CD4-positive, alpha-beta T cell (primary cell): ENCODE measurements around the gene GAS7. TPM values are rescaled to one million over a fixed set of nuclear protein-coding genes. Genes with fewer than 3 reads are reported as not detected.
A peak's percentile ranks its signal among the peaks of the same experiment; 100 is the strongest.

Experiments used
- ATAC-seq: fragments of 200-7000 bp; cut with Tn5 transposase; one replicate; pipeline ENCODE4 v1.10.0; 2022; ENCODE audit warnings: mild to moderate bottlenecking; ENCODE audit not compliant: poor library complexity
- CTCF ChIA-PET: fragments of 350-600 bp; sonication (Branson Sonifier 250); formaldehyde crosslinking; loops from one replicate; lab custom pipeline; 2021; ENCODE audit warnings: antibody characterized with exemption, inconsistent platforms; lab: Charles Lee
- POLR2A ChIA-PET: fragments of 350-600 bp; sonication (Branson Sonifier 250); formaldehyde crosslinking; loops from one replicate; lab custom pipeline; 2021; ENCODE audit warnings: antibody characterized with exemption, inconsistent platforms; lab: Charles Lee
- DNase-seq, 14 experiments: peaks; one replicate each; pipeline ENCODE4 v3.0.0-alpha.2; 2013 to 2020; ENCODE audit warnings: mixed read lengths in 2 of 14
- H3K27ac ChIP-seq, 2 donors: one replicate each; pipeline versions ENCODE4 v1.5.1 to v1.7.0; 2013; ENCODE audit warnings: low read length in 2 of 2, low read depth in 1 of 2, mild to moderate bottlenecking in 1 of 2
- H3K27me3 ChIP-seq, 2 experiments: 1 replicate in 1 of 2; 2 replicates in 1 of 2; pipeline versions ENCODE4 v1.6.1 to v1.7.0; 2013; ENCODE audit warnings: low read length in 2 of 2, control low read depth in 1 of 2, mild to moderate bottlenecking in 1 of 2, moderate library complexity in 1 of 2; ENCODE audit not compliant: insufficient read depth in 2 of 2, control insufficient read depth in 1 of 2
- H3K36me3 ChIP-seq: one replicate; pipeline ENCODE4 v1.6.1; 2013; ENCODE audit warnings: low read length, control low read depth; ENCODE audit not compliant: insufficient read depth
- H3K4me1 ChIP-seq: one replicate; pipeline ENCODE4 v1.6.1; 2013; ENCODE audit warnings: low read length, control low read depth; ENCODE audit not compliant: insufficient read depth
- H3K4me3 ChIP-seq: one replicate; pipeline ENCODE4 v1.5.1; 2013; ENCODE audit warnings: mild to moderate bottlenecking, low read length, moderate library complexity
- H3K9me3 ChIP-seq, 2 experiments: 1 replicate in 1 of 2; 2 replicates in 1 of 2; pipeline versions ENCODE4 v1.6.1 to v1.7.0; 2013; ENCODE audit warnings: low read length in 2 of 2, mild to moderate bottlenecking in 2 of 2, control low read depth in 1 of 2, moderate library complexity in 1 of 2; ENCODE audit not compliant: control insufficient read depth in 1 of 2, insufficient read depth in 1 of 2
- H3K27ac Mint-ChIP-seq: one replicate; pipeline ENCODE4 v1.8.0; 2020; ENCODE audit warnings: mixed read lengths
- H3K27me3 Mint-ChIP-seq: one replicate; pipeline ENCODE4 v1.8.0; 2021; ENCODE audit warnings: mixed read lengths
- H3K36me3 Mint-ChIP-seq: one replicate; pipeline ENCODE4 v1.8.0; 2021; ENCODE audit warnings: low read depth, mixed read lengths
- H3K4me1 Mint-ChIP-seq: one replicate; pipeline ENCODE4 v1.8.0; 2021; ENCODE audit warnings: low read depth, mixed read lengths
- H3K4me3 Mint-ChIP-seq: one replicate; pipeline ENCODE4 v1.8.0; 2020; ENCODE audit warnings: mild to moderate bottlenecking, mixed read lengths
- H3K9me3 Mint-ChIP-seq: one replicate; pipeline ENCODE4 v1.8.0; 2020; ENCODE audit warnings: mixed read lengths
- CTCF ChIP-seq: fragments of 200-600 bp; IDR thresholded peaks from one replicate; pipeline ENCODE4 v1.8.0; 2022; ENCODE audit warnings: antibody characterized with exemption, mild to moderate bottlenecking
- intact Hi-C, 2 experiments: fragments of 100-400 bp; cut with DNase I in 1 of 2; cut with micrococcal nuclease in 1 of 2; formaldehyde crosslinking; loops; one replicate each; pipeline versions ENCODE4 v1.15.1 to v1.9.0; 2023 to 2025; cut with DNase I, micrococcal nuclease
- total RNA-seq, 174 experiments: library from RNA in 2 of 174; stranded (reverse) in 2 of 174; gene quantifications; one replicate each; pipeline ENCODE4 v1.2.3 and lab custom pipeline; 2021 to 2026

Gene GAS7
- total RNA-seq, 2 experiments from 2014 or later = 1.8 to 3.4 TPM

- peaks cover 4 to 5% of the 10 kb centered on the region in 2 experiments for H3K27me3 ChIP-seq
- CTCF ChIA-PET = no interaction called here
- no peak for TF ChIP-seq CTCF
- Mint-ChIP-seq H3K4me1 (peaks cover 10% of the 10 kb centered on the region), H3K36me3 (no peaks in the 10 kb centered on the region), H3K27me3 (peaks cover 42% of the 10 kb centered on the region), H3K4me3 (peak overlapping the region; percentile 43), H3K27ac (no peak overlapping the region), H3K9me3 (peaks cover 7% of the 10 kb centered on the region)
- H3K27ac ChIP-seq = no peak overlapping the region
- H3K4me3 ChIP-seq = no peak overlapping the region
- no peak for ATAC-seq
- no peaks in the 10 kb centered on the region for H3K36me3 ChIP-seq
- peaks cover 6% of the 10 kb centered on the region for H3K4me1 ChIP-seq
- POLR2A ChIA-PET = no interaction called here
- DNase-seq = no peak
- intact Hi-C loops = no loop called here
- peaks cover 4% of the 10 kb centered on the region in 2 experiments for H3K9me3 ChIP-seq
Observed at GRCh38 chr17:10200016-10200415, 1.6 kb upstream of the GAS7 start.

- Mint-ChIP-seq H3K4me1 (peaks cover 10% of the 10 kb centered on the region), H3K9me3 (peaks cover 11% of the 10 kb centered on the region), H3K27ac (no peak overlapping the region), H3K36me3 (no peaks in the 10 kb centered on the region), H3K27me3 (peaks cover 37% of the 10 kb centered on the region), H3K4me3 (no peak overlapping the region)
- Histone ChIP-seq H3K36me3 (no peaks in the 10 kb centered on the region), H3K4me3 (peak overlapping the region; percentile 28), H3K27me3 (peaks cover 4 to 5% of the 10 kb centered on the region in 2 experiments), H3K4me1 (peaks cover 6% of the 10 kb centered on the region), H3K9me3 (peaks cover 6 to 15% of the 10 kb centered on the region in 2 experiments), H3K27ac (no peak overlapping the region)
- ChIA-PET POLR2A (interaction anchor here (0.8 kb wide), 1 partner anchor 83 kb away, joined by 4 read pairs; no protein-coding TSS in a partner anchor), CTCF (no interaction called here)
- ATAC-seq (no peak), DNase-seq (peak in 1 of 14 experiments; percentile 29)
- TF ChIP-seq CTCF = no peak
- intact Hi-C loops = loop anchor here in 1 of 2 experiments (5.0 kb wide), 1 partner anchor 81 kb away; no protein-coding TSS in a partner anchor
Observed at GRCh38 chr17:10197721-10198508, 491 bp downstream of the GAS7 start.

GRCh38 chr17:10197362-10197720 lies 1.1 kb downstream of the GAS7 start:
- Histone ChIP-seq H3K27me3 (peaks cover 4 to 5% of the 10 kb centered on the region in 2 experiments), H3K9me3 (peaks cover 6 to 15% of the 10 kb centered on the region in 2 experiments), H3K27ac (no peak overlapping the region), H3K4me3 (peak overlapping the region; percentile 28), H3K36me3 (no peaks in the 10 kb centered on the region), H3K4me1 (peaks cover 6% of the 10 kb centered on the region)
- peaks cover 10% of the 10 kb centered on the region for H3K4me1 Mint-ChIP-seq
- POLR2A ChIA-PET = no interaction called here
- peaks cover 11% of the 10 kb centered on the region for H3K9me3 Mint-ChIP-seq
- no peak overlapping the region for H3K27ac Mint-ChIP-seq
- H3K36me3 Mint-ChIP-seq = no peaks in the 10 kb centered on the region
- H3K4me3 Mint-ChIP-seq = peak overlapping the region; percentile 45
- CTCF ChIA-PET = no interaction called here
- intact Hi-C loops = loop anchor here in 1 of 2 experiments (5.0 kb wide), 1 partner anchor 80 kb away; no protein-coding TSS in a partner anchor
- TF ChIP-seq CTCF = no peak
- no peak for DNase-seq
- no peak for ATAC-seq
- peaks cover 37% of the 10 kb centered on the region for H3K27me3 Mint-ChIP-seq
